ENCODE data around the gene NDEL1. TPM values are rescaled to one million over a fixed set of nuclear protein-coding genes. Genes with fewer than 3 reads are reported as not detected.

Gene NDEL1
- polyA plus RNA-seq, 3 donors, result 29.8 to 58.3 (median 39.7) TPM

GRCh38 chr17:8453326-8453725, 17.6 kb downstream of the NDEL1 start:
- H3K36me3 Mint-ChIP-seq, result peaks cover 81 to 97% of the 10 kb centered on the region in 2 donors
- no peaks in the 10 kb centered on the region for H3K4me1 Mint-ChIP-seq
- no peak overlapping the region for H3K27ac Mint-ChIP-seq
- H3K27ac ChIP-seq (ENCODE audit: low read depth in 1 of 2, low read length in 2 of 2), result no peak overlapping the region
- H3K4me2 ChIP-seq (replicated peaks; ENCODE audit: extremely low read depth, low read length, poor library complexity, severe bottlenecking), result no peak overlapping the region
- intact Hi-C loops (cut with micrococcal nuclease), result loop anchor here in 1 of 2 donors (5.0 kb wide), 1 partner anchor 41 kb away; no protein-coding TSS in a partner anchor
- peaks cover 43% of the 10 kb centered on the region for H4K20me1 ChIP-seq (ENCODE audit: insufficient read depth, low read length)
- H3K79me2 ChIP-seq (ENCODE audit: insufficient read depth, low read length), result no peaks in the 10 kb centered on the region
- H3K4me1 ChIP-seq (ENCODE audit: control insufficient read depth in 1 of 2, insufficient read depth in 2 of 2, low read length in 2 of 2), result no peaks in the 10 kb centered on the region
- H3K9me3 Mint-ChIP-seq, result no peaks in the 10 kb centered on the region
- H3K4me3 Mint-ChIP-seq, result no peak overlapping the region
- WGBS (ENCODE audit: insufficient coverage), result no CpG with 5 or more reads among the region's 3 CpGs
- peaks cover 90 to 100% of the 10 kb centered on the region in 2 donors for H3K36me3 ChIP-seq (replicated peaks in 1 of 2; ENCODE audit: control insufficient read depth in 1 of 2, insufficient read depth in 2 of 2, low read length in 2 of 2)
- no peak overlapping the region for H3K4me3 ChIP-seq (replicated peaks in 1 of 3; ENCODE audit: low read depth in 2 of 3, low read length in 3 of 3)
- H3K9me3 ChIP-seq (replicated peaks in 1 of 2; ENCODE audit: control insufficient read depth in 1 of 2, insufficient read depth in 1 of 2, low read length in 2 of 2), result no peaks in the 10 kb centered on the region
- TF ChIP-seq, protein P1, sequence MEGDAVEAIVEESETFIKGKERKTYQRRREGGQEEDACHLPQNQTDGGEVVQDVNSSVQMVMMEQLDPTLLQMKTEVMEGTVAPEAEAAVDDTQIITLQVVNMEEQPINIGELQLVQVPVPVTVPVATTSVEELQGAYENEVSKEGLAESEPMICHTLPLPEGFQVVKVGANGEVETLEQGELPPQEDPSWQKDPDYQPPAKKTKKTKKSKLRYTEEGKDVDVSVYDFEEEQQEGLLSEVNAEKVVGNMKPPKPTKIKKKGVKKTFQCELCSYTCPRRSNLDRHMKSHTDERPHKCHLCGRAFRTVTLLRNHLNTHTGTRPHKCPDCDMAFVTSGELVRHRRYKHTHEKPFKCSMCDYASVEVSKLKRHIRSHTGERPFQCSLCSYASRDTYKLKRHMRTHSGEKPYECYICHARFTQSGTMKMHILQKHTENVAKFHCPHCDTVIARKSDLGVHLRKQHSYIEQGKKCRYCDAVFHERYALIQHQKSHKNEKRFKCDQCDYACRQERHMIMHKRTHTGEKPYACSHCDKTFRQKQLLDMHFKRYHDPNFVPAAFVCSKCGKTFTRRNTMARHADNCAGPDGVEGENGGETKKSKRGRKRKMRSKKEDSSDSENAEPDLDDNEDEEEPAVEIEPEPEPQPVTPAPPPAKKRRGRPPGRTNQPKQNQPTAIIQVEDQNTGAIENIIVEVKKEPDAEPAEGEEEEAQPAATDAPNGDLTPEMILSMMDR (IDR thresholded peaks at IDR 0.05), result no peak
- H3K27me3 ChIP-seq (ENCODE audit: control insufficient read depth in 2 of 2, insufficient read depth in 2 of 2, low read length in 2 of 2), result no peaks in the 10 kb centered on the region
- no peak overlapping the region for H2AFZ ChIP-seq (ENCODE audit: insufficient read depth, low read depth, low read length, poor library complexity, severe bottlenecking)
- H3K9ac ChIP-seq (ENCODE audit: insufficient read depth, low read length, poor library complexity, severe bottlenecking), result no peak overlapping the region
- no peaks in the 10 kb centered on the region for H3K27me3 Mint-ChIP-seq (ENCODE audit: low read depth in 3 of 3)
- no peak for DNase-seq

DNA sequence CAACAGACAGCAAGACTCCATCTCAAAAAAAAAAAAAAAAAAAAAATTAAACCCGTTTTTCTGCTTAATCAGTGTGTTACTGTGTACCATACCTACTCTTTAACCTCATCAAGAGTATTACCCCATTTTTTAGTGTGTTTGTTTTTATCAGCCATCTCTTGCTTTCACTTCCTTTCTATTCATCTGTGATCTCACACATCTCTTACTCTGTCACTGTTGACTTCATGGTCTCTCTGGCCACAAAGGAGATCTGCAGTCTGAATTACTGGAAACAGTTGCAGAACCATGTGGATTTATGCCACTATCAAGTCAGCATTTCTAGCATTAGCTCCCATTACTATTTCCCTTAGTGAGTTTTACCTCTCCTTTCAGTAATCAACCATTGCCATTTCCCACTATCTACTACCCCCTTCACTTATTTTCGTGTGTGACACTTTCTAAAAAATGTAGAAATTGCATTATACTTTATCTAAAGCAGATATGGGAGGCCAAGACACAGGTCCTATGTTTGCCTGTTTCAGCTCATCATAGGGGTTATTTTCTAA, 20.1 kb downstream of the NDEL1 start:
- H3K9me3 ChIP-seq (replicated peaks in 1 of 2; ENCODE audit: control insufficient read depth in 1 of 2, insufficient read depth in 1 of 2, low read length in 2 of 2), result no peaks in the 10 kb centered on the region
- TF ChIP-seq, protein P1 (IDR thresholded peaks at IDR 0.05), result no peak
- intact Hi-C loops (cut with micrococcal nuclease), result no loop called here
- H3K27me3 ChIP-seq (ENCODE audit: control insufficient read depth in 2 of 2, insufficient read depth in 2 of 2, low read length in 2 of 2), result no peaks in the 10 kb centered on the region
- DNase-seq, result no peak
- H3K36me3 ChIP-seq (replicated peaks in 1 of 2; ENCODE audit: control insufficient read depth in 1 of 2, insufficient read depth in 2 of 2, low read length in 2 of 2), result peaks cover 94 to 100% of the 10 kb centered on the region in 2 donors
- no peak overlapping the region for H2AFZ ChIP-seq (ENCODE audit: insufficient read depth, low read depth, low read length, poor library complexity, severe bottlenecking)
- no CpG with 5 or more reads among the region's 2 CpGs for WGBS (ENCODE audit: insufficient coverage)
- no peaks in the 10 kb centered on the region for H3K79me2 ChIP-seq (ENCODE audit: insufficient read depth, low read length)
- H3K4me1 ChIP-seq (ENCODE audit: control insufficient read depth in 1 of 2, insufficient read depth in 2 of 2, low read length in 2 of 2), result no peaks in the 10 kb centered on the region
- peak overlapping the region in 3 of 7 donors; percentile 10 to 33 (median 28) for H3K27ac Mint-ChIP-seq
- H3K9ac ChIP-seq (ENCODE audit: insufficient read depth, low read length, poor library complexity, severe bottlenecking), result no peak overlapping the region
- no peaks in the 10 kb centered on the region for H3K9me3 Mint-ChIP-seq
- H3K4me3 Mint-ChIP-seq, result no peak overlapping the region
- peaks cover 81 to 96% of the 10 kb centered on the region in 2 donors for H3K36me3 Mint-ChIP-seq
- H4K20me1 ChIP-seq (ENCODE audit: insufficient read depth, low read length), result peaks cover 49% of the 10 kb centered on the region
- no peaks in the 10 kb centered on the region for H3K27me3 Mint-ChIP-seq (ENCODE audit: low read depth in 3 of 3)
- no peak overlapping the region for H3K27ac ChIP-seq (ENCODE audit: low read depth in 1 of 2, low read length in 2 of 2)
- no peak overlapping the region for H3K4me2 ChIP-seq (replicated peaks; ENCODE audit: extremely low read depth, low read length, poor library complexity, severe bottlenecking)
- no peaks in the 10 kb centered on the region for H3K4me1 Mint-ChIP-seq
- H3K4me3 ChIP-seq (replicated peaks in 1 of 3; ENCODE audit: low read depth in 2 of 3, low read length in 3 of 3), result no peak overlapping the region
